ENCODE results near the gene ADGRF1. TPM values are rescaled to one million over a fixed set of nuclear protein-coding genes. Genes with fewer than 3 reads are reported as not detected.

Gene ADGRF1
- total RNA-seq, 1 experiment from 2014 or later, result not detected

Other genes starting within 250 kb of the ADGRF1 start
- gene MEP1A, start 248.9 kb downstream of the ADGRF1 start, total RNA-seq (2014; rRNA removed; shearing (Covaris generic); ENCODE audit: low replicate concordance), result not detected in 2 replicates
- gene ADGRF5, start 120.4 kb downstream of the ADGRF1 start, total RNA-seq (2014; rRNA removed; shearing (Covaris generic); ENCODE audit: low replicate concordance), result not detected in 2 replicates